Mucosa of descending colon (tissue), 3 donors: ENCODE measurements around the gene AK4. TPM values are rescaled to one million over a fixed set of nuclear protein-coding genes. Genes with fewer than 3 reads are reported as not detected.

Experiments
- ATAC-seq: fragments of 200-7000 bp; cut with Tn5 transposase; one replicate; pipeline ENCODE4 v1.9.1; 2020; ENCODE audit warnings: mild to moderate bottlenecking, moderate library complexity
- DNase-seq, 3 donors: peaks; one replicate each; pipeline ENCODE4 v3.0.0-alpha.2; 2020
- H3K36me3 ChIP-seq: fragments of 200-600 bp; one replicate; pipeline ENCODE4 v1.8.0; 2021; ENCODE audit warnings: low read depth, mild to moderate bottlenecking
- H3K4me1 ChIP-seq: fragments of 200-600 bp; one replicate; pipeline ENCODE4 v1.8.0; 2021; ENCODE audit warnings: low read depth, mild to moderate bottlenecking
- H3K4me3 ChIP-seq: fragments of 200-600 bp; one replicate; pipeline ENCODE4 v1.8.0; 2021; ENCODE audit warnings: mild to moderate bottlenecking
- H3K9me3 ChIP-seq: fragments of 200-600 bp; one replicate; pipeline ENCODE4 v1.8.0; 2021; ENCODE audit warnings: mild to moderate bottlenecking
- intact Hi-C, 2 donors: fragments of 100-400 bp; cut with DNase I in 1 of 2; cut with micrococcal nuclease in 1 of 2; formaldehyde crosslinking; loops; one replicate each; pipeline versions ENCODE4 v1.11.0 to v1.11.1; 2022; cut with DNase I, micrococcal nuclease
- total RNA-seq, 3 donors: library from RNA; stranded (reverse); fragmentation: NEBNext Ultra II Directional in 2 of 3; extraction: Animal tissue kit (Norgen Biotek cat#: 25700) in 2 of 3; gene quantifications; one replicate each; pipeline versions ENCODE4 v1.2.1 to v1.2.4, GENCODE V29; 2021 to 2023
- TF ChIP-seq, protein P1 (sequence below): fragments of 200-600 bp; IDR thresholded peaks from one replicate; pipeline ENCODE4 v1.8.0; 2022; ENCODE audit warnings: antibody characterized with exemption, mild to moderate bottlenecking
- donor health status: DM: no; HTN: no; CAD: no; lungs with moderate emphysema.
- donor health status: DM: no; HTN: no; CAD: no.
- donor health status: DM: no; HTN: yes; CAD: no.

The AK4 gene
- total RNA-seq, 3 donors from 2014 or later: 27.1 to 72.8 (median 47.9) TPM

DNA sequence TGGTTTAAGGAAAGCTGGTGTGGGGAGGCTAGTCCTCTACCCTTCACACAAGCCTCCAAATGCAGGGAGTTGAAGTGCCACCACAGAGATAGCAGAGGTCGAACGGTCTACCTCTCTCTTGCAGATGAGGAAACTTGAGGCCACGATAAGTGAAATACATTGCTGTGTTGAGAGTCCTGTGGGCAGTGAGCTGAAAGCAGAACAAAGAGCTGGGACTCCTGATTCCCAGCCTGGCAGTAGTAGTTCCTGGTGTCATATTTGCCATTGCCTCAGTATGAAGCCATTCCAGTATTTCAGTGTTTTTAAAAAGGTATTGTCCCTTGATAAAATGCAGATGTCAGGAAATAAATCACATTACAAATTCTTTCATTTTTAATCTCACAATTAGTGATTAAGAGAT, 28.6 kb downstream of the AK4 start:
- Histone ChIP-seq H3K36me3 (no peaks in the 10 kb centered on the region), H3K4me3 (no peak overlapping the region), H3K4me1 (peaks cover 10% of the 10 kb centered on the region), H3K9me3 (no peaks in the 10 kb centered on the region)
- ATAC-seq (no peak), DNase-seq (no peak)
- TF ChIP-seq, protein P1, sequence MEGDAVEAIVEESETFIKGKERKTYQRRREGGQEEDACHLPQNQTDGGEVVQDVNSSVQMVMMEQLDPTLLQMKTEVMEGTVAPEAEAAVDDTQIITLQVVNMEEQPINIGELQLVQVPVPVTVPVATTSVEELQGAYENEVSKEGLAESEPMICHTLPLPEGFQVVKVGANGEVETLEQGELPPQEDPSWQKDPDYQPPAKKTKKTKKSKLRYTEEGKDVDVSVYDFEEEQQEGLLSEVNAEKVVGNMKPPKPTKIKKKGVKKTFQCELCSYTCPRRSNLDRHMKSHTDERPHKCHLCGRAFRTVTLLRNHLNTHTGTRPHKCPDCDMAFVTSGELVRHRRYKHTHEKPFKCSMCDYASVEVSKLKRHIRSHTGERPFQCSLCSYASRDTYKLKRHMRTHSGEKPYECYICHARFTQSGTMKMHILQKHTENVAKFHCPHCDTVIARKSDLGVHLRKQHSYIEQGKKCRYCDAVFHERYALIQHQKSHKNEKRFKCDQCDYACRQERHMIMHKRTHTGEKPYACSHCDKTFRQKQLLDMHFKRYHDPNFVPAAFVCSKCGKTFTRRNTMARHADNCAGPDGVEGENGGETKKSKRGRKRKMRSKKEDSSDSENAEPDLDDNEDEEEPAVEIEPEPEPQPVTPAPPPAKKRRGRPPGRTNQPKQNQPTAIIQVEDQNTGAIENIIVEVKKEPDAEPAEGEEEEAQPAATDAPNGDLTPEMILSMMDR: no peak
- intact Hi-C loops: no loop called here

DNA sequence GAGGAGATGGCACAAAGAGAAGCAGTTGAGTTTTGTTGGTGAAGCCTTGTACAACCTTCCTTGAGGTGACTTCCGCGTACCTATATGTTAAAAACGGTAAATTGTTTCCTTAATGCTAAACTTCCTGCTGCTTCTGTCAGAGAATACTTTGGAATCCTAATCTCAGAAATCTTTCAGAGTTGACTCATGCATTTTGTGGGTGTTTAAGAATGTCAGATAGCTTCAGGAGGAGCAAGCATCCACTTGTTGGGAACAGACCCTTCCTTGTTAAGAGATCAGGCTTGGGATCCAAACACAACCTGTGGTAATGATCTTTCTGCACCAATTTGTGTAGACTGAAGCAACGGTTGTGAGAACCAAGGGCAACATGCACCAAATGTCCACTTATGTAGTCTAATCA, 29.5 kb downstream of the AK4 start:
- Histone ChIP-seq H3K4me3 (no peak overlapping the region), H3K36me3 (no peaks in the 10 kb centered on the region), H3K4me1 (peaks cover 10% of the 10 kb centered on the region), H3K9me3 (no peaks in the 10 kb centered on the region)
- TF ChIP-seq, protein P1: no peak
- DNase-seq (no peak), ATAC-seq (no peak)
- intact Hi-C loops: no loop called here

DNA sequence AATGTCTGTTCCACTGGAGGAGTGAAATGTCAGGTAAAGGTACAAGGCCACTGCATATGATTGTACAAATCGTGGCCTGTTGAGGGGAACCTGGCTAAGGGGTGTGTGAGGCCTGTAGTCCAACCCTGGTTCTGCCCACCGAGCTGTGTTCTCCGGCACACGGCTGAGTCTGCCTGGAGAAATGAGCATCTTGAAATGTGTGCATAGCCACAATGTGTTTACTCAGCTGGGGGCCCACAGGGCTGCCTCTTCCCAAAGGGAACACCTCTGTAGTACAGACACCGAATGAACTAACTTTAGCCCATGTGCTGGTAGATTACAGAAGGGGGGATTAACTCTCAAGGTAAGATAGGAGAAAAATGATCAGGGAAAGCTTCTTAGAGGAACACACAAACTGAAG, 30.2 kb downstream of the AK4 start:
- ATAC-seq (no peak), DNase-seq (no peak)
- no peaks in the 10 kb centered on the region for H3K36me3 ChIP-seq
- no peaks in the 10 kb centered on the region for H3K9me3 ChIP-seq
- TF ChIP-seq, protein P1: no peak
- peaks cover 10% of the 10 kb centered on the region for H3K4me1 ChIP-seq
- intact Hi-C loops: no loop called here
- H3K4me3 ChIP-seq: no peak overlapping the region

DNA sequence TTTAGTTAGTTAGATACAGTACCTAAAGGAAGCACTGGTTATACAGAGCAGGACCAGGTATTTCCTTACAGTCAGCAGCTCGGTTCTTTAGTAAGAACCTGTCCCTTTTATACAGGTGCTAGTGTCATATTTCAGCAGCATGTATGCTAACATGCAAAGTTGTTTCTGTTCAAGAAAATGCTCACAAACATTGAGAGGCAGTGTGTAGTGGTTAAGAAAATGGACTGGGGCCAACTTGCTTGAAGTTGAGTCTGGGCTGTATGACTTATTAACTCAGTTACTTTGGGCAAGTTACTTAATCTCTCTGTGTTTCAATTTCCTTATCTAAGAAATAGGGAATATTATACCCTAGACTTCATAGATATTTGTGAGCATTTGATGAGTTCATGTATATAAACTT, 31.1 kb downstream of the AK4 start:
- Histone ChIP-seq H3K4me1 (peaks cover 9% of the 10 kb centered on the region), H3K9me3 (no peaks in the 10 kb centered on the region), H3K36me3 (no peaks in the 10 kb centered on the region), H3K4me3 (no peak overlapping the region)
- ATAC-seq: no peak
- TF ChIP-seq, protein P1: no peak
- intact Hi-C loops: no loop called here
- no peak for DNase-seq

DNA sequence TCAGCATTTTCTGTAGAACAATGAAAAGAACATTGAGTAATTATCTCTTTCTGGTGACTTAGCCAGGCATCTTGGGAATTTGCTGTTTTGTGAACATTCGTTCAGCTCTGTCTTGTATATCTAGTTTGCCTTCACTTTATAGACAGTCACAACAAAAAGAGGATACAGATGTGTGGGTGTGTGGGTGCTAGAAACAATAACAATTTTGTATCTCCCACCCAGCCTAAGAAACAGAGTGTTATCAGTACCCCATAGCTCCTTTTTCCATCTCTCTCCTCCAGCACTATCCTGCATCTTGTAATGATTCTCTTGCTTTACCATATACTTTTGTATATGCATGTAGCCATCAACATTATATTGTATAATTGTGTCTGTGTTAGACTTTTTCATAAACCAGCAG, 33.0 kb downstream of the AK4 start:
- intact Hi-C loops: no loop called here
- DNase-seq: no peak
- H3K9me3 ChIP-seq: no peaks in the 10 kb centered on the region
- no peak overlapping the region for H3K4me3 ChIP-seq
- no peak for ATAC-seq
- no peaks in the 10 kb centered on the region for H3K4me1 ChIP-seq
- TF ChIP-seq, protein P1: no peak
- no peaks in the 10 kb centered on the region for H3K36me3 ChIP-seq

DNA sequence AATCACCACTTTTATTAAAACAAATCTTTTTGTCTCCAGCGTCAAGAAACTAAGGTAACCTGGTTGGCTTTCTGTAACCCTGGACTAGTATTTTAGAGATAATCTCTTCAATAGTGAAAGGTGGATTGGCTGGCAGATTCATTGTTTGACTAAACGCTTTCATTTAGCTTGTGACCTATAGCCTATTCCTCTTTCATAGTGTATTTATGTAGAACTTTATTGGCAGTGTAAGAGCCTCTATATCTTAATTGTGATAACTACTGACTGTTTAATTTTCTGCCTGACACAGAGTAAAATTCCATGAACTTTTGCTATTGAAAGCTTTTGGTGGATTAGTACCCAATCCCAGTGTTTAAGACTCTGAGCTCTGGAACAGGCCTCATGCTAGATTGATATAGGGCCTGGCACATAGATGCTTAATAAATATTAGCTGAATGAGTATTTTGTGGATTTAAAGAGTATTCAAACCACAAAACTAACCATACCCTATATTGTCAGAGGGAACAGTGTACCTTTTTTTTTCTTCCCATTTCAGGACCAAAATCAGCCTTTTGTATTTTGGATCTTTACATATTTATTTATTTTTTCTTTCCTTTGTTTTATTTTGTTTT, 34.8 kb downstream of the AK4 start:
- intact Hi-C loops: no loop called here
- no peaks in the 10 kb centered on the region for H3K9me3 ChIP-seq
- DNase-seq: no peak
- no peak overlapping the region for H3K4me3 ChIP-seq
- H3K4me1 ChIP-seq: no peaks in the 10 kb centered on the region
- TF ChIP-seq, protein P1: no peak
- peak; percentile 39 for ATAC-seq
- H3K36me3 ChIP-seq: no peaks in the 10 kb centered on the region
